GM19395 (cell line): ENCODE measurements around the gene NTM.

ENCODE experiments used
- ATAC-seq: cut with Tn5 transposase; IDR thresholded peaks from one replicate; pipeline ENCODE4 v1.9.1; 2021; ENCODE audit warnings: mild to moderate bottlenecking, moderate library complexity; ENCODE audit not compliant: unreplicated experiment

Gene NTM

DNA sequence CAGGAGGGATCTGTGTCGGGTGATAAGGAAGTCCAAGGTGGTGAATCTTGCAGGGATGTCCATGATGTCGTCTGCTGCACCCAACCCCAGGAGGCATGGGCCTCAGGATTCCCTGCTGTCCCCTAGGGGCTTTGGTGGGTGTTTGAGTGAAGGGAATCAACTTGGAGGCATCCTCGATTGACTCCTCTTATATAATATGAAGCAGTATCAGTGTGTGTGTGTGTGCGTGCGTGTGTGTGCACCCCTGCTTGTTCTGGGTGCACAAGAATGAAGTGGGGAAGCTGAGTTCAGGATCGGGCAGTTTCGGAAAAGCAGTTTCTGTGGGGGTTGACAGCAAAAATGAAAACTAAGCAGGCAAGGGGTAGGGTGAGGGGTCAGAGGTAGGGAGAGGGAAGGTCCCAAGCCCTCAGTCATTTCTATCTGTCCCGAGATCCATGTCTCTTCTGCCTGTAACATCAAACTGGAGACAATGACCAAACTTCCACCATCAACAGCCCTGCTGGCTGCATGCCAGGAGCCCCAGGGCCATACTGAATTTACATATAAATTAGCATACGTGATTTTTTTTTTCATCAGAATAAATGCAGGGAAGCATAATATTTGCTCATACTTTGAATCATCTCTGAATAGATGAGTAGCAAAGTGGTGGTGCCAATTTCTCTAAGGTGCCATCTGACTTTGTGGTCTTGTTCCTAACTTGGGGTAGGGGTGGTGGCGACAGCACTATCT, 2.0 kb downstream of the NTM start:
- ATAC-seq, result no peak

DNA sequence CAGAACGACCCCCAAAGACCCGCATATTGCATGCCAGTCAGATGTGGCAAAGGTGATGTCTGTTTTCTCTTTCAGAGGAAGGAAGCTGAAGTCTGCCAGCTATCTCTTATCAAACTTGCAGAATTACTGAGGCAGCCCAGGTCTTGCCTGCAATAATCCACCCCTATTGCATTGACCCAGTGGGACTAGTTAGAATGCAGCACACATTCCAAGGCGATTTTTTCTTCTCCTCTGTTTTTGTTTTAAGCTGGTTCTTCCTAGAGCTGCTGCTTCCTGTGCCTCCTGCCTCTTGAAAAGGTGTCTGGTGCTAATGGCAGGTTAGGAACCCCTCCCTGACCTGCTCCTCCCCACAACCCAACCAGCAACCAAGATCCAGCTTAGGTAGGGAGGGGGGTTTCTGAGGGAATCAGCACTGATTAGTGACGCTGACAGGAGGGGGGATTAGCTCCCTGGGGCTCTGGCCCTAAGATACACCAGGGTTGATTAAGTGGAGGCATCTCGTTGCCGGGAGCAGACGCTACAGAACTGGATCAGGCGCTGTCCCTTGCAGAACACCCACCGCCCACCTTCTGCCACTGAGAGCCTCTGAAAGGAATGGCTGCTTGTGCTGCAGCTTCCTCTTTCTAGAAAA, 2.8 kb downstream of the NTM start:
- no peak for ATAC-seq

DNA sequence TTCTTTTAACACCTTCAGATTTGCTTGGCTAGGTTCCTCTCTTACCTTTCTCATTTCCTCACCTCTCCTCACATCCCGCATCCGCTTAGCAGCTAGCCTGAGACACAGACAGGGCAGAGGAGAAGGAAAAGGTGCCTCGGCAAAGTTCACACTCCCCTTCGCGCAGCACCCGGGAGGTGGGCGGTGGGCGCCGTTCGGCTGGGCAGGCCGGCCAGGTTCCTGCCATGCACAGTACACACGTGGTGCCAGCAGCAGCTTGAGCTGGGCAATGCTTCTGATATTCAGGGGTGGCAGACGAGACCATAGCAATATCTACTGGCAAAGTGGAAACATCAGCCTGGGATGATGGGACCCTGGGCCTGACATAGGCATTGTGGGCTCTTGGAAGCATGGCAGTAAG, 3.3 kb downstream of the NTM start:
- ATAC-seq, result no peak

DNA sequence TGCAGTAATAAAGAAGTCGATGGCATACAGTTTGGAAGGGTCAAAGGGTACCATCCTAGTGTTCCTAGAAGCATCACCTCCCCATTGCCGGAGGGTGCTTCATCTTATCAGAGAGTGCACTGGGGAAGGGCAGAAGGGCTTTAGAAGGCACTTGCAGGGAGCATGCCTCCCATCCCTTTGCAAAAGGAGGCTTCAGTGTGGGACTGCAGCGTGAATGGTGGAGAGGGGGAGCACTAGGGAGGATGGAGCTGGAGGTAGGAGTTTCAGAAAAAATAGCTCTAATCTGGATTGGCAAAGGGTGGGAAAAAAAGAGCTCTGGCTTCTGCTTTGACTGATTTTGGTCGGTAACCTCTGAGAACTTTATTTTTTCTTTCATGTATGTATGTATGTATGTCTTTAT, 5.0 kb downstream of the NTM start:
- ATAC-seq, result no peak

DNA sequence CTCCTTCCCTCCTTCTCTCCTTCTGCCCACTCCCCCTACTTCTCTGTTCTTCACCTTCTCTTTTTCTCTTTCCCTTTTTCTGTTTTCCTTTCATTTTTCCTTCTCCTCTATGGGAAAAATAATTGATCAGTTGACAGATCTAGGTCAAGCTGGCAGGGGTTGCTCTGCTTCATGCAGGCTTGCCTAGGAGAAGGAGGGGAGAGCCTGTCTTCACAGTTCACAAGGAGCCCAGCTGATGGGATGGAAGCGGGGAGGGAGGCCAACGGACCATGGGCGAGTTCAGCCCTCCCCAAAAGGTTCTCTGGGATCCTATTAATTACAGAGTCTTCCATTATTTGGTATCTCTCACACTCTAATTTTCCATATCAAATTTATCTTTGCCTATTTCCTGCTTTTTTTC, 5.5 kb downstream of the NTM start:
- no peak for ATAC-seq

DNA sequence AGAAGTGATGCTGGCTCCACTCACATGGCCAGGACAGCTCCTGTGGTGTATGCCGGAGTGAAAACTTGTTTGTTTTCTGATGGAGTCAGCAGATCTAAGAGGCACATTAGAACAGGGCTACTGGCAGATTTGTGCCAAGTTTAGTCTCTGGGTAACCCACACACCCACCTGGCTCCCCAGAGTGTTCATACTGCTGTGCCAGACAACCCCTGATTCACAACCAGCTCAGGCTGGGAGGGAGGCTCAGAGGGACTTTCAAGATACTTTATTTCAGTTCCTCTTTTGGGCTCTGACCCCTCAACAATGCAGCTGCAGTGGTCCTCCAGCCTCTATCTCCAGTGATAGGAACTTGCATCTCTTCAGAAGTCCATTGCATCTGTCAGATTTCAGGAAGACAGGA, 8.5 kb downstream of the NTM start:
- peak; percentile 72 for ATAC-seq

DNA sequence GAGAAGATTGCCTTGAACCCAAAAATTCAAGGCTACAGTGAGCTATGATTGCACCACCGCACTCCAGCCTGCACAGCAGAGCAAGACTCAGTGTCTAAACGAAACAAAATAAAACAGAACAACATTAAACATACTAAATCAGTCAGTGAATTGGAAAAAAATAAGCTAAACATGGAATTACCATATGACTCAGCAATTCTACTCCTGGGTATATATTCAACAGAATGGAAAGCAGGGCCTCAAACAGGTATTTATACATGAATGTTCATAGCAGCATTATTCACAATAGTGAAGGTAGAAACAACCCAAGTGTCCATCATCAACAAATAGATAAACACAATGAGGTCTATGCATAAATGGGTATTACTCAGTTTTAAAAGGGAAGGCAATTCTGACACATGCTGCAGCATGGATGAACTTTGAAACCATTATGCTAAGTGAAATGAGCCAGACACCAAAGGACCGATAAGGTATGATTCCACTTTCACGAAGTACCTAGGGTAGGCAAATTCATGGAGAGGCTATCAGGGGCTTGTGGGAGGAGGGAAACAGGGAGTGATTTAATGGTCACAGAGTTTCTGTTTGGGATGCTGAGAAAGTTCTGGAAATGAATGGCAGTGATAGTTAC, 15.5 kb downstream of the NTM start:
- no peak for ATAC-seq

DNA sequence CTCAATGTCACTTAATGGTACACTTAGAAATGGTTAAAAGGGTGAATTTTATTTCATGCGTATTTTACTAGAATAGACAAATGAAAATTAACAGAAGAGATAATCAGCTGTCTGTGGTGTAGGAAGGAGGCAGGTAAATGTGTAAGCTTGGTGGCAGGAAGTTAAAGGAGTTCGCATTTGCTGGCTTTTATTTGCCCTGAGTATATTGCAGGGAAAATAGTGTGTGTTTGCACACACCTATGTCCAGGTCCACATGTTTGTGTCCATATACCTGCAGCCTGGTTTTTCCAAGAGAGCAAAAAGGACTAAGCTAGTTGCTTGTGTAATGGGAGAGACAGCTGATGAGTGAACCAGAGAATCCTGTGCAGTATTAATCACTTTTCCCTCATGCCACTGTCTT, 16.0 kb downstream of the NTM start:
- ATAC-seq, result no peak

DNA sequence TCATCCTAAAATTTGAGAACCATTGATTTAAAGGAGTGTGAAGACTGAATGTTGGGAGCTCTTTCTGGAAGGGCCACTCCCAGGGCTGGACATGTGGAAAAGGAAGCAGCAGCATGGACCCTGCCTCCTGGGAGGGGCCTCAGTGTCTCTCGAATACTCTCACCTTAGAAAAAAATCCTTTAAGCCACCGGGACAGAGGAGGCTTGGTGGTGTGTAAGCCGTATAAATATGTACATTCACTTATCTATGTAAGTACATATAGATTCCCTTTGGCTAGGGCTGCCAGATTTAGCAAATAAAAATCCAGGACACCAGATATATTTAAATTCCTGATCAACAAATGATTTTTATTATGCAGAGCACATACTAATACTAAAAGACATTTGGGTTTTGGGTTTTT, 17.6 kb downstream of the NTM start:
- ATAC-seq, result no peak

DNA sequence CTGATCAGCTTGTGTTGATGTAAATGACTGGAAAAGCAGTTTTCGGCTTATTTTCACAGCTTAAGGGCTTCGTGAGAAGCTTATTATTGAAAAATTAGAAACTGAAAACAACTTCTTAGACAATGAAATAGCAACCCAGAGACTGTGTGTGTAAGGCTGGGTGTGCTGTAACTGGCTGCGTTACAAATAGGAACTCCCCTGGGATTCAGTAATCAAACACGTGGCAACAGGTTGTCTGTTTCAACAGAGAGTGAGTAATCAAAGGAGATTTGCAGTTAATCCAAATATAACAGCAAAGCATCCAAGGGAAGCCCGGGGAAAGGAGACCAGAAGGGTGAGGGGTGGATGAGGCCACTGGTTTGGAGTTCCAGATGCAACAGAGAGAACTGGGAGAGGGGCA, 19.2 kb downstream of the NTM start:
- ATAC-seq, result no peak

DNA sequence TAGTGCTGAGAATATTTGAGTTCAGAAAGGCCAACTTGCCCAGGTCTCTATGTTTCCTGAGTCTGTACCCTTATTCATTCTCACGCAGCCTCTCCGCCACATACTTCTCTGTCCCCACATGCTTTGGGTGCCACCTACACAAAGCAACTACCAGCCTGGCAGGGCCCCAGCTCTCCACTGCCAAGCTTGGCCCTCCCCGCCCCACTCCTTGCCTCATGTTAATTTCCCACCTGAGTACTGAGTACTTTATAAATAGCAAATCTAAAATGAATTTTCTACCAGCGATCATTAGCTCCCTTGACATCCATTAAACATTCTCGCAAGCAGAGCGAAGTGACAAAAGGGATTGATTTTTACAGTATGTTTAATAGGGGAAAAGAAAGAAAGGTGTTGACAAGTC, 20.8 kb downstream of the NTM start:
- no peak for ATAC-seq

DNA sequence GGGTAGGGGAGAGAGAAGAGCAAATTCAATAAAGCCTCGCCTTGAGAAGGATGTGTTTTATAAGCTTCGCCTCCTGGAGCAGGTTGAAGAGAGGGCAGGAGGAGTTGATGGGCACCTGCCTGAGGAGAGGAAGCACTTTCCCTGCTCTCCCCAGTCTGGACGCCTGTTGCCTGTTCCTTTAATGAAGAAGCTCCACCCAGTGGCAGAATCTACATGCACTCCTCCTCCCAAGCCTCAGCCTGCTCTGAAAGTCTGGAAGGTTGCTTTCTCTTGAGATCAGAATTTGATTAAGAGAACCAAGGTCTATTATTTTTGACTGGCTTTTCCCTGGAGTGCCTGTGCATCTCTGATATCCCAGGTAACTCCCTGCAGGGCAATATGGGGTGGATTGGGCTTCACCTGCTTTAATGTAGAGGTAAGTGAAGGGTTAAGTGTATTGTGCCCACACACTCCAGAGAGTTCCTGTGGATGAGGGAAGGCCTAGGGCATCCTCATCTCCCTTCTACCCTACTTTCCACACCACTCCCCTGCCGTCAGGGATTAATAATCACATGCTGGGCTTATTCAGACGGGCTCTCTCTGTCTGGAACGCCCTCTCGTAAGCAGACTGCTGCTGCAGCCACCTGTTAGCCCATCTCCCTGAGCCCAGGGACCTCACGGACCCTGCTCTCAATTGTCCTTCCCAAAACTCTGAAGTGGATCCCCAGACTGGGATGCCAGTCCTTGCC, 22.3 kb downstream of the NTM start:
- no peak for ATAC-seq

DNA sequence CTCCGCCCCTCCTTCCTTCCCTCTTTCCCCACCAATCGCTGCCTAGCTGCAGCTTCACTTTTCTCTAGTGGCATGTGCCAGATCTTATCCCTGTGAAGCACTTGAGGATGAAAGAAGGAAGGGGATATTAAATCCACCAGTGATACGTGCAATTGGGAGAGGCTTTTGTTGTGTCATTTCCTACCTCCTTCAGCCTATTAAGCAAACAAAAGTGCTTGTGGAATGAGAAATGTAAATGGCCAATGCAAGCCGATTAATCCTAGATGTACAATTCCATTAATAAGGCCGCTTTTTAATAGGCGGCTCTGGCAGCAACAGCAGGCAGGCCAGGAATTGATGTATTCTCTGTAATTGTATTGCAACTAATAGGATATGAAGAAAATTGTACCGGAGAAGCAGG, 23.3 kb downstream of the NTM start:
- ATAC-seq, result no peak

DNA sequence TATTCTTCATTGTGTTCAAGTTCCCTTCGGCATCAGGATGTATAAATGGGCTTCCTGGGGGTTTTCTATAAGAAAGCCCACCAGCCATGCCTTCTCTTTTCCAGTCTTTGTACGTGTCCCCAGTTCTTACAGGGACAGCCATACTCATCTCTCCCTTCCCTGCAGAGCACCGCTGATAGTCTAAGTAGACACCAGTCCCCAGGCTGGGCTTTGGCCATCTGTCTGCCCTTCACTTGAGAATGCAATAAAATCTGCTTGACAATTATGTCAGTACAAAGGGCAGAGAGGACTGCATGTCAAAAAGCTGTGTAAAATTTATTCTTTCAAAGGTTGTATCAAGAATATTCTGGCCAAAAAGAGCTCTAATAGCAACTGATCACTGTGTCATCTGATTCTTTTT, 27.3 kb downstream of the NTM start:
- ATAC-seq, result no peak

DNA sequence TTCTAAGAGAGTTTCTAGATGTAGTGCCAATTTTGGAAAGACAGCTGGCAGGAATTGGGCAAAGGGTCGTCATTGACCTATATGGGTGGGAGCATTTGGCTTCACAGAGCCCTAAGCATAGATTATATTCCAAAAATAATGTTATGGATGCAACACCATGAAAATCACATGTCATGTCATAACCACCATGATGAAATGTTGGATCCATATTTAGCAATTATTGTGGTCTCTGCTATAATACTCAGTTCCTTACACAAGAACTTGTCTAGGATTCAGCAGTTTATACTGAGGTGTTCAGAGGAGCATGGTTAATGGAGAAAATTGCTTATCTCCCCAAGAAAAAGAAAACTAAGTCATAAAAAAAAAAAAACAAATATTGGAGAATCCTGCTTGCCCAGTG, 31.6 kb downstream of the NTM start:
- no peak for ATAC-seq

DNA sequence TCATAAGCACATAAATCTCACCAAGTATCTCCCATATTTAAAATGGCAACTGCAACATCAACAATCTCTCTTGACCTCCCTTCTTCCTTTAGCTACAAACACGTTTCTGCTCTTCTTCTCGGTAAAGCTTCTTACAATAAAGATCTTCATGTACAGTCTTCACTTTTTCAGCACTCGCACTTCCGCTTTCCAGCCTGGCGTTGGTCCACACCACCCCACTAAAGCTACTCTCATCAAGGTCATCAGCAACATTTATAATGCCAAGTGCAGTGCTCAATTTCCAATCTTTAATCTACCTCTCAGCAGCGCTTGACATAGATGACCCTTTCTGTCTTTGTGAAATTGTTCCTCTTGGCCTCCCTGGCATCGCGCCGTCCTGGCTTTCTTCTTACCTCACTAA, 33.6 kb downstream of the NTM start:
- no peak for ATAC-seq

DNA sequence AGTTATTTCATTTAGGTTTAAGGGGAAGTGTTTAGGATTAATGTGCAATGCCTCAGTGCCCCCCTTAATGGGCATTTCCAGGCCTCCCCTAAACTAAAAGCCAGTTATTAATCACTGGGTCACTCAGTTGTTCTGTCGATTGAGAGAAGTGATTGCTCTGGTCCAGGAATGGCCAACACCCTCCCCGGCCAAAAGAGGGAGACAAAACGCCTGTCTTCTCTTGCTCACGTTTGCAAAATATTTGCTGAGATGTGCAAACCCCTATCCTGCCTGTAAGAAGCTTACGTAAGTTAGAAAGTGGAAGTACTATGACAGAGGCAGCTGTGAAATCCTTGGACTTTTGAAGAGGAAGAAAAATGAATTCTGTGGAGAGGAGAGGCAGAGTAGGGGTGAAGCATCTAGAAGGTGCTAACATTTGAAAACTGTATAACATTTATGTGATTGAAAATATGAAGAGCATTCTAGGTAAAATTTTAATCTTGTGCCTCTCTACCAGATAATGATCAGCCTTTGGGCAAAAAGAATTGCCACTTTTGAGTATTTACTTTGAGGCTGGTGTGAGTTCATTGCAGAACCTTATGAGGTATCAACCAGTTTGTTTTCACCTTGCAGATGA, 37.7 kb downstream of the NTM start:
- no peak for ATAC-seq

DNA sequence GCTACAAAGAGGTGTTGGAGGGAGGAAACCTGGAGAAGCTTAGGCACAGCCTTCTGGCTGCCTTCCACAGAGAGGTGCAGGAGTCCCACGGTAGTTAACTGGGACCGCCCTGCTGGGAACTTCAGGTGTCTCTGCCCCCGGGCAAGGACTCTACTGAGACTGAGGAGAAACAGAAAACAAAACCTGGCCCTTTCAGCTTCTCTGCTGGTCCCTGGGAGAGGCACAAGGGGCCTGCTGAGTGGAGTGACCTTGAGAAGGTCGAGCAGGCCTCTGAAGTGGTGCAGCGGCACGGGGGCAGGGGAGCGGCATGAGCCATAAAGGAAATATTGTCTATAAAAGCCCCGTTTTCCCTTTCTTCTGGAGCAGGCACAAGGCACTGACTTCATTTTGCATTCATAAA, 38.9 kb downstream of the NTM start:
- no peak for ATAC-seq

DNA sequence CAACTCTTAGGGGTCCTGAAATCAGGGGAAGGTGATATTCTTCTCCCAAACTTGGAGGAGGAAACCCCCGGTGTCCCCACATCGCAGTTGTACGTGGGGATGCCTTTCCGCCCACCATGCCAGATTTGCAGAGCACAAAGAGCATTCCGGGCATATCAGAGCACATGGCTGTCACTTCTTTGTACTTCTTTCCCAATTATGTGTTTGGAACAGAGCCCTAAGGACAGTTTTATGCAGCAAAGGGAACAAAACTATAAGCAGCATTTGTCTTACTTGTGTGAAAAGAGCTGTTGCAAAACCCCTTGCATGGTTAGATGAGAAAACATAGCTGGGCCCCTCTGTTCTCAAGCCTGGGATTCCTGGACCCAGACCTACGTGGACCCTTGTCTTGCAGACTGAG, 41.2 kb downstream of the NTM start:
- ATAC-seq, result no peak

DNA sequence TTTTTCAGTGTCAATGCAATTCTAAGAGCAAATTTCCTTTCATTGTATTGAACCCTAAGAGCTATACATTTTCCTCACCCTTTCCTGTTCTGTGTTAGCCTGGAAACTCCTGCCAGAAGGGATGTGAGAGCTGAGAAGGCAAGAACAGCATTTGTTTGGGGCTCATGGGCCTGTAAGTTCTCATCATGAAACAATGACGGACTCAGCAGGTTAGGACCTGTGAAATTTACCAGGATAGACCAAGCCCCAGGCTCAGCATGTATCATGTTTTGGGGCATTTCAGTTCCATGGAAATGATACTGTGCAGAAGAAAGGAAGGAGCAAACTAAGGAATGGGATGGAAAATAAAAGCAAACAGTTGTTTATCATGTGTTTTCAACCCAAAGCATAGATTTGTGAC, 41.6 kb downstream of the NTM start:
- no peak for ATAC-seq

DNA sequence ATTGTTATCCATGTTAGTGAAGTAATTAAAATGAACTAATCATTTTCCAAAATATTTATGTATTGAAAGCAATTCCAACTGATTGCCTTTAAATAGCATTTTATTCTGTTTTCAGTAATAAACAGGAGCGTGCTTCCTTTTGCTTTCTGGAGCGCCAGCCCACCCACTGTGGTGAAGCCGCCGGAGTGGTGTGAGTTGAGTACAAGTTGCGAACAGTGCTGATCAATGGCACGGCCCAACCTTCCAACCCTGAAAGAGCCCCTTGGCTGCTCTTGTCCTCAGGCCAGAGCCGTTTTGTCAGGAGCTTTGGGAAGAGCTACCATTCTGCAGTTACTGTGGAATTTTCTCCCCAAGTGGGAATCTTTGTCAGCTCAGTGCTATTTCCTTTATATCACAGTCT, 42.8 kb downstream of the NTM start:
- ATAC-seq, result no peak
